Neural cell (in vitro differentiated cells): ENCODE data around the gene ANGPTL2. TPM values are rescaled to one million over a fixed set of nuclear protein-coding genes. Genes with fewer than 3 reads are reported as not detected.

ENCODE experiments used
- H2AFZ ChIP-seq: fragments of 200-600, 300-800 bp; sonication (generic), shearing (Covaris generic); 2 replicates; pipeline ENCODE4 v1.6.0; 2014; ENCODE audit warnings: low read depth, mild to moderate bottlenecking, antibody characterized with exemption, low read length, moderate library complexity
- H3F3A ChIP-seq: fragments of 200-600 bp; shearing (Covaris generic); 2 replicates; pipeline ENCODE4 v1.6.1; 2016; ENCODE audit warnings: mild to moderate bottlenecking, moderate library complexity, mixed read lengths, antibody characterized with exemption, low read length; ENCODE audit not compliant: insufficient read depth, poor library complexity, severe bottlenecking
- H3K27ac ChIP-seq: fragments of 200-600, 300-800 bp; sonication (generic), shearing (Covaris generic); 2 replicates; pipeline ENCODE4 v1.5.1; 2014; ENCODE audit warnings: mild to moderate bottlenecking, low read length, moderate library complexity
- H3K27me3 ChIP-seq: fragments of 300-800, 200-600 bp; sonication (generic), shearing (Covaris generic); 2 replicates; pipeline ENCODE4 v1.6.0; 2014; ENCODE audit warnings: mild to moderate bottlenecking, low read depth, low read length, moderate library complexity; ENCODE audit not compliant: insufficient read depth
- H3K36me3 ChIP-seq: fragments of 300-800, 200-600 bp; sonication (generic), shearing (Covaris generic); 2 replicates; pipeline ENCODE4 v1.5.1; 2014; ENCODE audit warnings: mild to moderate bottlenecking, antibody characterized with exemption, low read length, moderate library complexity; ENCODE audit not compliant: insufficient read depth
- H3K4me2 ChIP-seq: fragments of 300-800, 200-600 bp; sonication (generic), shearing (Covaris generic); 2 replicates; pipeline ENCODE4 v1.6.0; 2014; ENCODE audit warnings: mild to moderate bottlenecking, low read length
- H3K4me3 ChIP-seq: fragments of 300-800, 200-600 bp; sonication (generic), shearing (Covaris generic); 2 replicates; pipeline ENCODE4 v1.5.1; 2014; ENCODE audit warnings: mild to moderate bottlenecking, low read length, moderate library complexity
- H3K79me2 ChIP-seq: fragments of 200-600 bp; shearing (Covaris generic); replicated peaks from 2 replicates; pipeline ENCODE4 v1.6.0; 2014; ENCODE audit warnings: mild to moderate bottlenecking, low read length, moderate library complexity; ENCODE audit not compliant: insufficient read depth
- H3K9ac ChIP-seq: fragments of 300-800, 200-600 bp; sonication (generic), shearing (Covaris generic); 2 replicates; pipeline ENCODE4 v1.6.1; 2016; ENCODE audit warnings: mild to moderate bottlenecking, low read length, mixed read lengths
- H3K9me2 ChIP-seq: fragments of 200-600 bp; shearing (Covaris generic); 2 replicates; pipeline ENCODE4 v1.6.1; 2016; ENCODE audit warnings: mild to moderate bottlenecking, low read length, mixed read lengths; ENCODE audit not compliant: insufficient read depth
- H3K9me3 ChIP-seq: fragments of 200-600, 300-800 bp; sonication (generic), shearing (Covaris generic); 2 replicates; pipeline ENCODE4 v1.6.1; 2016; ENCODE audit warnings: mild to moderate bottlenecking, mixed run types, low read length, moderate library complexity, mixed read lengths
- H4K20me1 ChIP-seq: fragments of 200-600 bp; shearing (Covaris generic); 2 replicates; pipeline ENCODE4 v1.6.1; 2016; ENCODE audit warnings: mild to moderate bottlenecking, mixed run types; ENCODE audit not compliant: insufficient read depth
- EP300 ChIP-seq: fragments of 450-650 bp; conservative IDR thresholded peaks from 2 replicates; pipeline ENCODE4 v1.6.1; 2014; ENCODE audit warnings: antibody characterized with exemption, mild to moderate bottlenecking, moderate library complexity; ENCODE audit not compliant: poor library complexity, severe bottlenecking
- EZH2 ChIP-seq: fragments of 200-600, 300-800 bp; shearing (Covaris generic), sonication (generic); IDR thresholded peaks from 2 replicates; pipeline ENCODE4 v1.6.1; 2014; ENCODE audit warnings: antibody characterized with exemption, low read length, borderline replicate concordance, mild to moderate bottlenecking; ENCODE audit not compliant: insufficient read depth, poor library complexity, severe bottlenecking
- MXI1 ChIP-seq: fragments of 450-650 bp; conservative IDR thresholded peaks from 2 replicates; pipeline ENCODE4 v1.6.1; 2014; ENCODE audit warnings: antibody characterized with exemption, mild to moderate bottlenecking; ENCODE audit not compliant: poor library complexity, severe bottlenecking
- POLR2AphosphoS5 ChIP-seq: IDR thresholded peaks from 2 replicates; pipeline ENCODE4 v1.6.1; 2012
- RAD21 ChIP-seq: fragments of 450-650 bp; conservative IDR thresholded peaks from 2 replicates; pipeline ENCODE4 v1.6.1; 2014; ENCODE audit warnings: antibody characterized with exemption, mild to moderate bottlenecking, moderate library complexity
- SMC3 ChIP-seq: fragments of 450-650 bp; conservative IDR thresholded peaks from 2 replicates; pipeline ENCODE4 v1.6.1; 2014; ENCODE audit warnings: antibody characterized with exemption, mild to moderate bottlenecking, moderate library complexity; ENCODE audit not compliant: poor library complexity
- TAF1 ChIP-seq: IDR thresholded peaks from 2 replicates; pipeline ENCODE4 v1.6.1; 2012; ENCODE audit warnings: low read depth
- polyA plus RNA-seq: library from polyadenylated mRNA; depleted of rRNA; stranded (reverse); fragments of >200 nt; gene quantifications from 2 replicates; pipeline ENCODE4 v1.2.3, GENCODE V29; 2014
- TF ChIP-seq, protein P1 (sequence below): IDR thresholded peaks from 2 replicates; pipeline ENCODE4 v1.6.1; 2012; ENCODE audit warnings: borderline replicate concordance
- TF ChIP-seq, protein P2 (sequence below): fragments of 450-650 bp; IDR thresholded peaks from 2 replicates; pipeline ENCODE4 v1.5.1; 2014; ENCODE audit warnings: antibody characterized with exemption, mild to moderate bottlenecking, moderate library complexity; ENCODE audit not compliant: poor library complexity, severe bottlenecking

ANGPTL2 gene
- polyA plus RNA-seq, 1 donor from 2014 or later = not detected

DNA sequence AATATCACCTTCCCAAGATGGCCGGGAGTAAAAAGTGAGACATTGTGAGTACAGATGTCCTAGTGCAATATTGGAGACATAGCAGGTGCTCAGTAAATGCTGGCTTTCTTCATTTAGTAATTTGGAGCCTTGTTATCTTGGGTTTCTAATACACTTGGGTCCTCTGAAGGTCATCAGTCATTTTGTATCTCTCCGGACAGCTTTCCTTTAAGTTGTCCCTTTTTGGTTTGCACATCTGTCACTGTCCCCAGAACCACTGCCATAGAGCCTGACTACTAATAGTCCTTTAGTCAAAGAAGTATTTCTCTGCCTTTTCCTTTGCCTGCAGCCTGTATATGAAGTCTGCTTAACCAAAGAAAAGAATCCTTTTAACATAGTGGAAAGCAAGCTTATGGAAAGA, 7.8 kb upstream of the ANGPTL2 start:
- H3K27me3 ChIP-seq = no peaks in the 10 kb centered on the region
- H3K36me3 ChIP-seq = no peaks in the 10 kb centered on the region
- TF ChIP-seq POLR2AphosphoS5 (no peak), MXI1 (no peak), RAD21 (no peak), EZH2 (no peak), SMC3 (no peak), TAF1 (no peak), EP300 (no peak)
- TF ChIP-seq, protein P1, sequence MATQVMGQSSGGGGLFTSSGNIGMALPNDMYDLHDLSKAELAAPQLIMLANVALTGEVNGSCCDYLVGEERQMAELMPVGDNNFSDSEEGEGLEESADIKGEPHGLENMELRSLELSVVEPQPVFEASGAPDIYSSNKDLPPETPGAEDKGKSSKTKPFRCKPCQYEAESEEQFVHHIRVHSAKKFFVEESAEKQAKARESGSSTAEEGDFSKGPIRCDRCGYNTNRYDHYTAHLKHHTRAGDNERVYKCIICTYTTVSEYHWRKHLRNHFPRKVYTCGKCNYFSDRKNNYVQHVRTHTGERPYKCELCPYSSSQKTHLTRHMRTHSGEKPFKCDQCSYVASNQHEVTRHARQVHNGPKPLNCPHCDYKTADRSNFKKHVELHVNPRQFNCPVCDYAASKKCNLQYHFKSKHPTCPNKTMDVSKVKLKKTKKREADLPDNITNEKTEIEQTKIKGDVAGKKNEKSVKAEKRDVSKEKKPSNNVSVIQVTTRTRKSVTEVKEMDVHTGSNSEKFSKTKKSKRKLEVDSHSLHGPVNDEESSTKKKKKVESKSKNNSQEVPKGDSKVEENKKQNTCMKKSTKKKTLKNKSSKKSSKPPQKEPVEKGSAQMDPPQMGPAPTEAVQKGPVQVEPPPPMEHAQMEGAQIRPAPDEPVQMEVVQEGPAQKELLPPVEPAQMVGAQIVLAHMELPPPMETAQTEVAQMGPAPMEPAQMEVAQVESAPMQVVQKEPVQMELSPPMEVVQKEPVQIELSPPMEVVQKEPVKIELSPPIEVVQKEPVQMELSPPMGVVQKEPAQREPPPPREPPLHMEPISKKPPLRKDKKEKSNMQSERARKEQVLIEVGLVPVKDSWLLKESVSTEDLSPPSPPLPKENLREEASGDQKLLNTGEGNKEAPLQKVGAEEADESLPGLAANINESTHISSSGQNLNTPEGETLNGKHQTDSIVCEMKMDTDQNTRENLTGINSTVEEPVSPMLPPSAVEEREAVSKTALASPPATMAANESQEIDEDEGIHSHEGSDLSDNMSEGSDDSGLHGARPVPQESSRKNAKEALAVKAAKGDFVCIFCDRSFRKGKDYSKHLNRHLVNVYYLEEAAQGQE = no peak
- TF ChIP-seq, protein P2, sequence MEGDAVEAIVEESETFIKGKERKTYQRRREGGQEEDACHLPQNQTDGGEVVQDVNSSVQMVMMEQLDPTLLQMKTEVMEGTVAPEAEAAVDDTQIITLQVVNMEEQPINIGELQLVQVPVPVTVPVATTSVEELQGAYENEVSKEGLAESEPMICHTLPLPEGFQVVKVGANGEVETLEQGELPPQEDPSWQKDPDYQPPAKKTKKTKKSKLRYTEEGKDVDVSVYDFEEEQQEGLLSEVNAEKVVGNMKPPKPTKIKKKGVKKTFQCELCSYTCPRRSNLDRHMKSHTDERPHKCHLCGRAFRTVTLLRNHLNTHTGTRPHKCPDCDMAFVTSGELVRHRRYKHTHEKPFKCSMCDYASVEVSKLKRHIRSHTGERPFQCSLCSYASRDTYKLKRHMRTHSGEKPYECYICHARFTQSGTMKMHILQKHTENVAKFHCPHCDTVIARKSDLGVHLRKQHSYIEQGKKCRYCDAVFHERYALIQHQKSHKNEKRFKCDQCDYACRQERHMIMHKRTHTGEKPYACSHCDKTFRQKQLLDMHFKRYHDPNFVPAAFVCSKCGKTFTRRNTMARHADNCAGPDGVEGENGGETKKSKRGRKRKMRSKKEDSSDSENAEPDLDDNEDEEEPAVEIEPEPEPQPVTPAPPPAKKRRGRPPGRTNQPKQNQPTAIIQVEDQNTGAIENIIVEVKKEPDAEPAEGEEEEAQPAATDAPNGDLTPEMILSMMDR = no peak
- no peaks in the 10 kb centered on the region for H3K79me2 ChIP-seq
- no peaks in the 10 kb centered on the region for H4K20me1 ChIP-seq
- no peaks in the 10 kb centered on the region for H3K9me2 ChIP-seq
- no peak overlapping the region for H3K4me2 ChIP-seq
- H3K9ac ChIP-seq = no peak overlapping the region
- H2AFZ ChIP-seq = no peak overlapping the region
- no peaks in the 10 kb centered on the region for H3K9me3 ChIP-seq
- H3K27ac ChIP-seq = no peak overlapping the region
- no peaks in the 10 kb centered on the region for H3F3A ChIP-seq
- no peak overlapping the region for H3K4me3 ChIP-seq

DNA sequence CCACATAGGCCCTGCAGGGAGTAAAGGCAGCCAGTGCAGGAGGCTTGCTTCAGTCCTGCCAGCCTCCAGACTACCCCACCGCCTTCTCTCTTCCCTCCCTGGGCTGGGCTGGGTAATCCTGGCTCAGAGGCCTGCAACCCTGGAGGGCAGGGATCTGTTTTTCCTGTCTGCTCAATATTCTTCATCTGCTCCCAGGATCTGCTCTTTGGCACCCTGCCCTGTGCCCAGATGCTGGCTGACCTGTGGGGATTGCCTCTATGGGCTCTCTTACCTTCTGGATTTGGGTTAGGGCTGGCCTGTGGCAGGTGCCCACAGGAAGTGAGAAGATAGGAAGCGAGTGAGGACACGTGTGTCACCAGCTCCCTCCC, 7.3 kb upstream of the ANGPTL2 start:
- H3K9me2 ChIP-seq = no peaks in the 10 kb centered on the region
- H3K27ac ChIP-seq = no peak overlapping the region
- H3K79me2 ChIP-seq = no peaks in the 10 kb centered on the region
- no peaks in the 10 kb centered on the region for H3F3A ChIP-seq
- no peaks in the 10 kb centered on the region for H4K20me1 ChIP-seq
- H3K36me3 ChIP-seq = no peaks in the 10 kb centered on the region
- TF ChIP-seq EZH2 = no peak
- TF ChIP-seq EP300 = no peak
- TF ChIP-seq TAF1 = no peak
- TF ChIP-seq MXI1 = no peak
- TF ChIP-seq, protein P2 = no peak
- no peak for TF ChIP-seq SMC3
- TF ChIP-seq POLR2AphosphoS5 = no peak
- TF ChIP-seq, protein P1 = no peak
- TF ChIP-seq RAD21 = no peak
- H3K27me3 ChIP-seq = no peaks in the 10 kb centered on the region
- no peak overlapping the region for H2AFZ ChIP-seq
- no peak overlapping the region for H3K4me3 ChIP-seq
- H3K9ac ChIP-seq = no peak overlapping the region
- no peak overlapping the region for H3K4me2 ChIP-seq
- no peaks in the 10 kb centered on the region for H3K9me3 ChIP-seq
